GM23338 (cell line): ENCODE data around the gene VSTM5. TPM values are rescaled to one million over a fixed set of nuclear protein-coding genes. Genes with fewer than 3 reads are reported as not detected.

ENCODE experiments used
- ATAC-seq: fragments of 200-7000 bp; cut with Tn5 transposase; 3 replicates; pipeline ENCODE4 v1.9.1; 2020
- DNase-seq: peaks from one replicate; pipeline ENCODE4 v3.0.0-alpha.2; 2015; ENCODE audit warnings: low spot score
- H2AFZ ChIP-seq: fragments of 200-600 bp; sonication (generic); 2 replicates; pipeline ENCODE4 v1.8.0; 2016; ENCODE audit warnings: antibody characterized with exemption, mild to moderate bottlenecking, moderate library complexity
- H3F3A ChIP-seq: fragments of 200-600 bp; sonication (generic); replicated peaks from 2 replicates; pipeline ENCODE4 v1.8.0; 2017; ENCODE audit warnings: antibody characterized with exemption, mixed run types, low read depth
- H3K27ac ChIP-seq: fragments of 200-600 bp; sonication (generic); 2 replicates; pipeline ENCODE4 v1.6.1; 2016; ENCODE audit warnings: low read depth
- H3K27me3 ChIP-seq: fragments of 200-600 bp; sonication (generic); 2 replicates; pipeline ENCODE4 v1.8.0; 2016; ENCODE audit warnings: mild to moderate bottlenecking, mixed run types, moderate library complexity; ENCODE audit not compliant: insufficient read depth
- H3K36me3 ChIP-seq: fragments of 200-600 bp; sonication (generic); 2 replicates; pipeline ENCODE4 v1.8.0; 2016; ENCODE audit warnings: mild to moderate bottlenecking; ENCODE audit not compliant: insufficient read depth
- H3K4me1 ChIP-seq: fragments of 200-600 bp; sonication (generic); 2 replicates; pipeline ENCODE4 v1.8.0; 2016; ENCODE audit warnings: mild to moderate bottlenecking, moderate library complexity; ENCODE audit not compliant: insufficient read depth
- H3K4me2 ChIP-seq: fragments of 200-600 bp; sonication (generic); 2 replicates; pipeline ENCODE4 v1.7.1; 2017; ENCODE audit warnings: mixed run types
- H3K4me3 ChIP-seq: fragments of 200-600 bp; sonication (generic); 2 replicates; pipeline ENCODE4 v1.6.1; 2016; ENCODE audit warnings: mixed run types
- H3K79me2 ChIP-seq: fragments of 200-600 bp; sonication (generic); replicated peaks from 2 replicates; pipeline ENCODE4 v1.8.0; 2017; ENCODE audit warnings: mild to moderate bottlenecking; ENCODE audit not compliant: insufficient read depth
- H3K9me2 ChIP-seq: fragments of 200-600 bp; sonication (generic); 2 replicates; pipeline ENCODE4 v1.8.0; 2017; ENCODE audit not compliant: insufficient read depth
- H4K20me1 ChIP-seq: fragments of 200-600 bp; sonication (generic); replicated peaks from 2 replicates; pipeline ENCODE4 v1.8.0; 2017; ENCODE audit warnings: mild to moderate bottlenecking; ENCODE audit not compliant: insufficient read depth
- H3K27ac Mint-ChIP-seq: 2 replicates; pipeline ENCODE4 v1.8.0; 2020; ENCODE audit warnings: inconsistent platforms, mild to moderate bottlenecking, moderate library complexity, mixed read lengths
- H3K27me3 Mint-ChIP-seq: 3 replicates; pipeline ENCODE4 v1.8.0; 2022; ENCODE audit warnings: low read depth, mild to moderate bottlenecking, moderate library complexity, mixed read lengths, inconsistent platforms; ENCODE audit not compliant: insufficient read depth, poor library complexity
- H3K36me3 Mint-ChIP-seq: 3 replicates; pipeline ENCODE4 v1.8.0; 2021; ENCODE audit warnings: low read depth, mild to moderate bottlenecking, inconsistent platforms, moderate library complexity, mixed read lengths
- H3K4me1 Mint-ChIP-seq: 3 replicates; pipeline ENCODE4 v1.8.0; 2020; ENCODE audit warnings: mild to moderate bottlenecking, inconsistent platforms, mixed read lengths
- H3K4me3 Mint-ChIP-seq: 3 replicates; pipeline ENCODE4 v1.8.0; 2021; ENCODE audit warnings: moderate library complexity, mild to moderate bottlenecking, inconsistent platforms, mixed read lengths
- H3K9me3 Mint-ChIP-seq: 3 replicates; pipeline ENCODE4 v1.8.0; 2020; ENCODE audit warnings: moderate library complexity, mild to moderate bottlenecking, inconsistent platforms, mixed read lengths
- STAT1 ChIP-seq: IDR thresholded peaks from one replicate; pipeline ENCODE4 v1.6.1; 2016; ENCODE audit warnings: antibody characterized with exemption; ENCODE audit not compliant: unreplicated experiment
- ZNF331 ChIP-seq: fragments of 250-450 bp; sonication (Bioruptor Pico); IDR thresholded peaks from 2 replicates; pipeline ENCODE4 v1.5.0; 2020; ENCODE audit warnings: low read depth, mild to moderate bottlenecking, moderate library complexity
- polyA plus RNA-seq: library from polyadenylated mRNA; unstranded; fragments of >200 nt; fragmentation: Nextera tagmentation; extraction: Ambion mirVana; gene quantifications from 2 replicates; pipeline ENCODE4 v1.2.1, GENCODE V29; 2016
- total RNA-seq: library from RNA; depleted of rRNA; stranded (reverse); fragments of >200 nt; shearing (Covaris generic); gene quantifications from 2 replicates; pipeline ENCODE4 v1.2.3, GENCODE V29; 2014
- TF ChIP-seq, protein P1 (sequence below): IDR thresholded peaks from one replicate; pipeline ENCODE4 v1.6.1; 2018; ENCODE audit warnings: antibody characterized with exemption; ENCODE audit not compliant: unreplicated experiment
- TF ChIP-seq, protein P2 (sequence below): fragments of 250-450 bp; sonication (Bioruptor Pico); IDR thresholded peaks from 2 replicates; pipeline ENCODE4 v1.5.0; 2020; ENCODE audit warnings: mild to moderate bottlenecking, moderate library complexity

VSTM5 gene
- total and polyA plus RNA-seq, 2 experiments from 2014 or later, result 0.21 to 0.66 TPM

DNA sequence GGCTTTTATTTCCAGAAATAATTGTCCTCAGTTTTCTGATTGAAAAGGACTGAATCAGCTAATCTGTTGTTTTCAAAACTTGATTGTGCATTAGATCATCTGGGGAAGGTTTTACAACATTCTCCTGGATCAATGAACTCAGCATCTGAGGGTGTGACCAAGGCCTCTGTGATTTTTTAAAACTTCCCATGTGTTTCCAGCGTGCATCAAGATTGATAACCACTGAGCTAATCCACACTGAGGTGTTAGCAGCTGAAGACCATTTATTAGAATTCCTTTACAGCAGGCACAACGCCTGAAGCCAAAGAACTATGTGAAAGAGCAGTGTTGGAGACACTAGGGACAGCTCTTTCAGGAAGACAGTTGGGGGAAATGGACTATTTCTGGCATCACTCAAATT is 10.2 kb downstream of the VSTM5 start:
- Histone ChIP-seq H3K4me1 (no peaks in the 10 kb centered on the region), H3K4me3 (no peak overlapping the region), H4K20me1 (no peaks in the 10 kb centered on the region), H3K27me3 (no peaks in the 10 kb centered on the region), H3K79me2 (no peaks in the 10 kb centered on the region), H3F3A (no peaks in the 10 kb centered on the region), H3K27ac (no peak overlapping the region), H2AFZ (0 out of 2 replicates have a peak overlapping the region, but pooled peaks have one; percentile 32), H3K36me3 (no peaks in the 10 kb centered on the region), H3K9me2 (no peaks in the 10 kb centered on the region), H3K4me2 (no peak overlapping the region)
- peaks cover 8% of the 10 kb centered on the region for H3K27me3 Mint-ChIP-seq
- DNase-seq (no peak), ATAC-seq (no peak)
- peaks cover 2% of the 10 kb centered on the region; the same call in 1 of the 3 replicates for H3K4me1 Mint-ChIP-seq
- H3K9me3 Mint-ChIP-seq, result no peaks in the 10 kb centered on the region
- no peak overlapping the region for H3K4me3 Mint-ChIP-seq
- no peaks in the 10 kb centered on the region for H3K36me3 Mint-ChIP-seq
- TF ChIP-seq, protein P1, sequence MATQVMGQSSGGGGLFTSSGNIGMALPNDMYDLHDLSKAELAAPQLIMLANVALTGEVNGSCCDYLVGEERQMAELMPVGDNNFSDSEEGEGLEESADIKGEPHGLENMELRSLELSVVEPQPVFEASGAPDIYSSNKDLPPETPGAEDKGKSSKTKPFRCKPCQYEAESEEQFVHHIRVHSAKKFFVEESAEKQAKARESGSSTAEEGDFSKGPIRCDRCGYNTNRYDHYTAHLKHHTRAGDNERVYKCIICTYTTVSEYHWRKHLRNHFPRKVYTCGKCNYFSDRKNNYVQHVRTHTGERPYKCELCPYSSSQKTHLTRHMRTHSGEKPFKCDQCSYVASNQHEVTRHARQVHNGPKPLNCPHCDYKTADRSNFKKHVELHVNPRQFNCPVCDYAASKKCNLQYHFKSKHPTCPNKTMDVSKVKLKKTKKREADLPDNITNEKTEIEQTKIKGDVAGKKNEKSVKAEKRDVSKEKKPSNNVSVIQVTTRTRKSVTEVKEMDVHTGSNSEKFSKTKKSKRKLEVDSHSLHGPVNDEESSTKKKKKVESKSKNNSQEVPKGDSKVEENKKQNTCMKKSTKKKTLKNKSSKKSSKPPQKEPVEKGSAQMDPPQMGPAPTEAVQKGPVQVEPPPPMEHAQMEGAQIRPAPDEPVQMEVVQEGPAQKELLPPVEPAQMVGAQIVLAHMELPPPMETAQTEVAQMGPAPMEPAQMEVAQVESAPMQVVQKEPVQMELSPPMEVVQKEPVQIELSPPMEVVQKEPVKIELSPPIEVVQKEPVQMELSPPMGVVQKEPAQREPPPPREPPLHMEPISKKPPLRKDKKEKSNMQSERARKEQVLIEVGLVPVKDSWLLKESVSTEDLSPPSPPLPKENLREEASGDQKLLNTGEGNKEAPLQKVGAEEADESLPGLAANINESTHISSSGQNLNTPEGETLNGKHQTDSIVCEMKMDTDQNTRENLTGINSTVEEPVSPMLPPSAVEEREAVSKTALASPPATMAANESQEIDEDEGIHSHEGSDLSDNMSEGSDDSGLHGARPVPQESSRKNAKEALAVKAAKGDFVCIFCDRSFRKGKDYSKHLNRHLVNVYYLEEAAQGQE, result no peak
- TF ChIP-seq STAT1 (no peak), ZNF331 (CRISPR knock-in tag) (no peak)
- TF ChIP-seq, protein P2, sequence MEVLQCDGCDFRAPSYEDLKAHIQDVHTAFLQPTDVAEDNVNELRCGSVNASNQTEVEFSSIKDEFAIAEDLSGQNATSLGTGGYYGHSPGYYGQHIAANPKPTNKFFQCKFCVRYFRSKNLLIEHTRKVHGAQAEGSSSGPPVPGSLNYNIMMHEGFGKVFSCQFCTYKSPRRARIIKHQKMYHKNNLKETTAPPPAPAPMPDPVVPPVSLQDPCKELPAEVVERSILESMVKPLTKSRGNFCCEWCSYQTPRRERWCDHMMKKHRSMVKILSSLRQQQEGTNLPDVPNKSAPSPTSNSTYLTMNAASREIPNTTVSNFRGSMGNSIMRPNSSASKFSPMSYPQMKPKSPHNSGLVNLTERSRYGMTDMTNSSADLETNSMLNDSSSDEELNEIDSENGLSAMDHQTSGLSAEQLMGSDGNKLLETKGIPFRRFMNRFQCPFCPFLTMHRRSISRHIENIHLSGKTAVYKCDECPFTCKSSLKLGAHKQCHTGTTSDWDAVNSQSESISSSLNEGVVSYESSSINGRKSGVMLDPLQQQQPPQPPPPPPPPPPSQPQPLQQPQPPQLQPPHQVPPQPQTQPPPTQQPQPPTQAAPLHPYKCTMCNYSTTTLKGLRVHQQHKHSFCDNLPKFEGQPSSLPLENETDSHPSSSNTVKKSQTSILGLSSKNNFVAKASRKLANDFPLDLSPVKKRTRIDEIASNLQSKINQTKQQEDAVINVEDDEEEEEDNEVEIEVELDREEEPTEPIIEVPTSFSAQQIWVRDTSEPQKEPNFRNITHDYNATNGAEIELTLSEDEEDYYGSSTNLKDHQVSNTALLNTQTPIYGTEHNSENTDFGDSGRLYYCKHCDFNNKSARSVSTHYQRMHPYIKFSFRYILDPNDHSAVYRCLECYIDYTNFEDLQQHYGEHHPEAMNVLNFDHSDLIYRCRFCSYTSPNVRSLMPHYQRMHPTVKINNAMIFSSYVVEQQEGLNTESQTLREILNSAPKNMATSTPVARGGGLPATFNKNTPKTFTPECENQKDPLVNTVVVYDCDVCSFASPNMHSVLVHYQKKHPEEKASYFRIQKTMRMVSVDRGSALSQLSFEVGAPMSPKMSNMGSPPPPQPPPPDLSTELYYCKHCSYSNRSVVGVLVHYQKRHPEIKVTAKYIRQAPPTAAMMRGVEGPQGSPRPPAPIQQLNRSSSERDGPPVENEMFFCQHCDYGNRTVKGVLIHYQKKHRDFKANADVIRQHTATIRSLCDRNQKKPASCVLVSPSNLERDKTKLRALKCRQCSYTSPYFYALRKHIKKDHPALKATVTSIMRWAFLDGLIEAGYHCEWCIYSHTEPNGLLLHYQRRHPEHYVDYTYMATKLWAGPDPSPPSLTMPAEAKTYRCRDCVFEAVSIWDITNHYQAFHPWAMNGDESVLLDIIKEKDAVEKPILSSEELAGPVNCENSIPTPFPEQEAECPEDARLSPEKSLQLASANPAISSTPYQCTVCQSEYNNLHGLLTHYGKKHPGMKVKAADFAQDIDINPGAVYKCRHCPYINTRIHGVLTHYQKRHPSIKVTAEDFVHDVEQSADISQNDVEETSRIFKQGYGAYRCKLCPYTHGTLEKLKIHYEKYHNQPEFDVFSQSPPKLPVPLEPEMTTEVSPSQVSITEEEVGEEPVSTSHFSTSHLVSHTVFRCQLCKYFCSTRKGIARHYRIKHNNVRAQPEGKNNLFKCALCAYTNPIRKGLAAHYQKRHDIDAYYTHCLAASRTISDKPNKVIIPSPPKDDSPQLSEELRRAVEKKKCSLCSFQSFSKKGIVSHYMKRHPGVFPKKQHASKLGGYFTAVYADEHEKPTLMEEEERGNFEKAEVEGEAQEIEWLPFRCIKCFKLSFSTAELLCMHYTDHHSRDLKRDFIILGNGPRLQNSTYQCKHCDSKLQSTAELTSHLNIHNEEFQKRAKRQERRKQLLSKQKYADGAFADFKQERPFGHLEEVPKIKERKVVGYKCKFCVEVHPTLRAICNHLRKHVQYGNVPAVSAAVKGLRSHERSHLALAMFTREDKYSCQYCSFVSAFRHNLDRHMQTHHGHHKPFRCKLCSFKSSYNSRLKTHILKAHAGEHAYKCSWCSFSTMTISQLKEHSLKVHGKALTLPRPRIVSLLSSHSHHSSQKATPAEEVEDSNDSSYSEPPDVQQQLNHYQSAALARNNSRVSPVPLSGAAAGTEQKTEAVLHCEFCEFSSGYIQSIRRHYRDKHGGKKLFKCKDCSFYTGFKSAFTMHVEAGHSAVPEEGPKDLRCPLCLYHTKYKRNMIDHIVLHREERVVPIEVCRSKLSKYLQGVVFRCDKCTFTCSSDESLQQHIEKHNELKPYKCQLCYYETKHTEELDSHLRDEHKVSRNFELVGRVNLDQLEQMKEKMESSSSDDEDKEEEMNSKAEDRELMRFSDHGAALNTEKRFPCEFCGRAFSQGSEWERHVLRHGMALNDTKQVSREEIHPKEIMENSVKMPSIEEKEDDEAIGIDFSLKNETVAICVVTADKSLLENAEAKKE (CRISPR knock-in tag), result no peak
- H3K27ac Mint-ChIP-seq, result no peak overlapping the region
